SKM-1 treated with dmso at 0.1 percent for 144 hours (cell line): ENCODE data around the gene SLC6A5.
"Not testable (repeated sequence)": the region's sequence is repeated elsewhere in the genome, so short reads cannot be mapped to it uniquely, and the experiment has no call there.

ENCODE experiments used
- DNase-seq: peaks from one replicate; lab custom pipeline; 2025; ENCODE audit not compliant: unreplicated experiment; lab: John Stamatoyannopoulos, UW

The SLC6A5 gene

DNA sequence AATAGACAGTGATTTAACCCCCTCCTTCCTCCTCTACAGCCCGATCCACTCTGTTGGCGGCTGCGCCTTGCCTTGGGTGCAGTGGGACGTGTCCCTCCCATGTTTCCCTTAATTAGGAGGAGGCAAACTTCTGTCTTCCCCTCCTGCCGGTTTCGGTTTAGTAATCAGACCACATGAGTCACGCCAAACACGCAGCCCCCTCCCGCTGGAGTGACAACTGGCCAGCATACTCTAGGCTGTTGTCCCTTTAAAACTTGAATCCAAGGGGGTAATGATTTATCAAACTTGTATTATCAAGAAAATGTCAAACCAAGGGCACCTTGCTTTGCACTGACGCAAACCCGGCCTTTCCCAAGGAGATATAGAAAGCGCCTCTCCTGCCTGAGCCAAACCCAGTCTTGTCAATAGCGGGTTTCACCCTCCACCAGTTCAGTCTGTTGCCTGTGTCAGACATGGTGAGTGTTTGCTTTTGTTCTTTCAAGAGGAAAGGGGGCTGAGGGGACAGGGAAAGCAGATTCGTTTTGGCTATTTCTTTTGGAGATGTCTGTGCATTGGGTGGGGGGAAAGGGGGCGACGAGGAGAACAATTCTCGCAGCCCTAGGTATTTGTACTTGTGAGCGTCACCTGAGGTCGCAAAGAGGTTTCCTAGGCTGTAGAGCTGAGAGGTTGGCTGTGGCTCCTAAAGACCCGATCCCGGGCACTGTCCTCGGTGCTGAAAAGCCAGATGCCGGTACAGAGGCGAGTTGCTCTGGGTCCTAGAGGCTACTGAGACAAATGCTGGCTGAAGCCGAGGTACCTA lies at the start of gene SLC6A5:
Gene SLC6A5 (plus strand): TSS at position 388 of the 799 bp plus-strand sequence. CDS start 65 bp downstream, at position 453.
- no peak for DNase-seq

DNA sequence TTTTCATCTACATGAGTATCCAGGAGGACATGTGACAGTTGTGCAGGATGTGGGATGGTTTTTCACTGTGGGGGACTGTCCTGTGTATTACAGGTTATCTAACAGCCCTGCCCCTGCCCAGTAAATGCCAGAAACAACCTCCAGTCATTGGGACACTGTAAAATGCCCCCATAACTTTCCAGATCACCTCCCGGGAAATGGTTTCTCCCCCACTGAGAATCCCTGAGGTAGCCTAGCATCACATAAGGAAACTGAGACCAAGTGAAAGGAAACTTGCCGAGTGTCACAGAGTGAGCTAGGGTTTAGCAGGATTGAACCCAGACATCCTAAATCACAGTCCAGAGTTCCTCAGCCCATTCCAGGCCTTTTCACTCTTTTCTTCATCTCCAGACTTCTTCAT lies 48.3 kb upstream of the SLC6A5 start:
- DNase-seq: no peak

DNA sequence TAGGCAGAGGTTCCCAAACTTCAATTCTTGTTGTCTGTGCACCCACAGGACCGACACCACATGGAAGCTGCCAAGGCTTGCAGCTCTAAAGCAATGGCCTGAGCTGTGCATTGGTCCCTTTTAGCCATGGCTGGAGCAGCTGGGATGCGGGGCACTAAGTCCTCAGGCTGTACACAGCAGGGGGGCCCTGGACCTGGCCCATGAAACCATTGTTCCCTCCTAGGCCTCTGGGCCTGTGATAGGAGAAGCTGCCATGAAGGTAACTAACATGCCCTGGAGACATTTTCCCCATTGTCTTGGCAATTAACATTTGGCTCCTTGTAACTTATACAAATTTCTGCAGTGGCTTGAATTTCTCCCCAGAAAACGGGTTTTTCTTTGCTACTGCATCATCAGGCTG lies 43.6 kb upstream of the SLC6A5 start:
- no peak for DNase-seq

DNA sequence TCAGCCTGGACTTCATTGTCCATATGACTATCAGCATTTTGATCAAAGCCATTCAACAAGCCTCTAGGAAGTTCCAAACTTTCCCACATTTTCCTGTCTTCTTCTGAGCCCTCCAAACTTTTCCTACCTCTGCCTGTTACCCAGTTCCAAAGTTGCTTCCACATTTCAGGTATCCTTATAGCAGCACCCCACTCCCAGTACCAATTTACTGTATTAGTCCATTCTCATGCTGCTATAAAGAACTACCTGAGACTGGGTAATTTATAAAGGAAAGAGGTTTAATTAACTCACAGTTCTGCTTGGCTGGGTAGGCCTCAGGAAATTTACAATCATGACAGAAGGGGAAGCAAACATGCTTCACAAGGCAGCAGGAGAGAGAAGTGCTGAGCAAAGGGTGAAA lies 43.0 kb upstream of the SLC6A5 start:
- DNase-seq: not testable (repeated sequence)

DNA sequence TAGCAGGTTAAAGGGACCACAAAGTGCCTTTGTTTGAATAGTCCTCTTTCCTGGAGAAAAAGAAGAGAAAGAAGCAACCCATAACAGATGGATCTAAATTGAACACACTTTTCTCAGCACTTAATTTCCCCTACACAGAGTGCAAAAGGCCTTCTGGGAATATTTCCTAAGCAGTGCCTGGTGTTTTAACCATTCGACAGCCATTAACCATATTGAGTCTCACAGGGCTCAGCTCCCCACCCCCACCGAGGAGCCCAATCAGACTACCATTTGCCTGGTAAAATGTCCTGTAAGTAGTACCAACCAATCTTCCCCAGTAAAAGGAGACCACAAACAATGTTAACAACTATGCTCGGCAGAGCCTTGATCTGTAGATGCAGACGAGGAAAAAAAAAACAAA lies 40.7 kb upstream of the SLC6A5 start:
- no peak for DNase-seq

GRCh38 chr11:20559523-20560300 lies 39.7 kb upstream of the SLC6A5 start:
- no peak for DNase-seq

GRCh38 chr11:20561915-20562314 lies 37.5 kb upstream of the SLC6A5 start:
- DNase-seq: no peak

GRCh38 chr11:20563866-20564265 lies 35.5 kb upstream of the SLC6A5 start:
- DNase-seq: no peak

- DNase-seq: no peak
Measured at GRCh38 chr11:20564846-20565635, 34.4 kb upstream of the SLC6A5 start.

- not testable (repeated sequence) for DNase-seq
Measured at GRCh38 chr11:20566115-20566514, 33.3 kb upstream of the SLC6A5 start.

DNA sequence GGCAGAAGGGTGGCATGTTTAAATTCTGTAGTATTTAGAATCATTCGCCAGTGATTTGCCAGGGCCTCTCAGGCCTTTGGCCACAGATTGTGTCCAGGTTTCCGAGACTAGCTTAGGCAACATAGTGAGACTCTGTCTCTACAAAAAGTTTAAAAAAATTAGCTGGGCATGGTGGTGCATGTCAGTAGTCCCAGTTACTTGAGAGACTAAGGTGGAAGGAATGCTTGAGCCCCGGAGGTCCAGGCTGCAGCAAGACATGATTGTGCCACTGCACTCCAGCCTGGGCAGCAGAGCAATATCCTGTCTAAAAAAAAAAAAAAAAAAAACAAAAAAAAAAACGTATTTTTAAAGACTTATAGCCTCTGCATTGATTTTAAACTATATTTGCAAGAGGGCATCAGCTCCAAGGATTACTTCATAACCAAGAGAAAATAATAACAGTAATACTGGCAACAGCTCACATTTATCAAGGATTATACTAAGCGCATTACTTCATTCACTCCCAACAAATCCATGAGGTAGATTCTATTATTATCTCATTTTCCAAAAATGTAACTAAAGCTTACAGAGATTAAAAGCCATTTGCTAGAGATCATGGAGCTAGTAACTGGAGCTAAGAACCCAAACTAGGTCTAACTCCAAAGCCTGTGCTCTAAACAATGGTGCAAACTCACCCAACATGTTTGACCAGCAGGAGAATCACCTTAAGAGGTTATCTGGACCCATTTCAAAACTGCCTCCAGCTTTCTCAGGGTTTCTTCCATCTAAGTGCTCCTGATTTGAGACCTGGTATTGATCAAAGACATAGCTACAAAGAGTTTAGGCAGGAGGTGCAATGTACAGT lies 32.6 kb upstream of the SLC6A5 start:
- no peak for DNase-seq

DNA sequence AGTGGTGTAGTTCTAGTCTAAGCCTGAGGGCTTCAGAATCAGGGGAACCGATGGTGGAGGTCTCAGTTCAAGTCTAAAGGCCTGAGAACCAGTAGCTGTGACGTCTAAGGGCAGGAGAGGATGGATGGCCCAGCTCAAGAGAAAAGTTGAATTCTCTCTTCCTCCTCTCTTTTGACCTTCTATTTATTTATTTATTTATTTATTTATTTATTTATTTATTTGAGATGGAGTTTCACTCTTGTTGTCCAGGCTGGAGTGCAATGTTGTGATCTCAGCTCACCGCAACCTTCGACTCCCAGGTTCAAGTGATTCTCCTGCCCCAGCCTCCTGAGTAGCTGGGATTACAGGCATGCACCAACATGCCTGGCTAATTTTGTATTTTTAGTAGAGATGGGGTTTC lies 19.7 kb upstream of the SLC6A5 start:
- not testable (repeated sequence) for DNase-seq

GRCh38 chr11:20583201-20583600 lies 16.2 kb upstream of the SLC6A5 start:
- no peak for DNase-seq

GRCh38 chr11:20584093-20584774 lies 15.2 kb upstream of the SLC6A5 start:
- no peak for DNase-seq

DNA sequence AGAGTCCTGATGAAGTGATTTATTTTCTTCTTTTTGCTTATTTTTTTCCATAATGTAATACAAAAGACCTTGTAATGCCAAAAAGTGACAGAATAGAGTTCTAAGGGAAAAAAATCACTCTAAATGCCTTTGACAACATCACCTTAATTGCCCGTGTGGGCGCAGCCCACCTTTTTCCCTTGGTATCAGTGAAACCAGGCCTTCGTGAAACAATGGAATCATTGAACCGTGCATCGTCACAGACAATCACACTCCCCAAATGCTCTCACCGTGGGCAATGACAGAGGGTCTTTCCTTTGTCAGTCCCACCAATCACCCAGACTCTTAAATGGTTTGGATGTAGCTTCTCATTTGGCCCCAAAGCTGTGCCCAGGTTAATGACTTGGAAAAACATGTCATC lies 9.6 kb upstream of the SLC6A5 start:
- no peak for DNase-seq

DNA sequence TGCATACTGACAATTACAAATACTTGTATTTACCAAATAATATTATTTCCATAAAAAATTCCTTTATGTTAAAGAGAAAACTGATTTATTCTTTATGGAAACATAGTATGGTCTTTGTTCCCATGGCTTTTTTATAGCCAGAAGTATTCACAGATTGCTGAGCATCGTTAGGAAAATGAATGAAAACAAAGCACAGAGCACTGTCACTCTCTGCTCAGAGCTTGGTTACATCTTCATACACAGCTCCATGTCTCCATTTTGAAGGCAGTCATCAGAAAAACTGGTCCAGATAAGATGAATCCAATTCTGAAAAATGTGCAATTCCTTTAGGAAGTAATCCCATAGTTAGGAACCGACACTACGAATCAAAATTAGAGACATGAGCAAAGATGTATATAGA lies 9.0 kb upstream of the SLC6A5 start:
- DNase-seq: no peak

- no peak for DNase-seq
Measured at GRCh38 chr11:20592741-20593140, 6.7 kb upstream of the SLC6A5 start.

DNA sequence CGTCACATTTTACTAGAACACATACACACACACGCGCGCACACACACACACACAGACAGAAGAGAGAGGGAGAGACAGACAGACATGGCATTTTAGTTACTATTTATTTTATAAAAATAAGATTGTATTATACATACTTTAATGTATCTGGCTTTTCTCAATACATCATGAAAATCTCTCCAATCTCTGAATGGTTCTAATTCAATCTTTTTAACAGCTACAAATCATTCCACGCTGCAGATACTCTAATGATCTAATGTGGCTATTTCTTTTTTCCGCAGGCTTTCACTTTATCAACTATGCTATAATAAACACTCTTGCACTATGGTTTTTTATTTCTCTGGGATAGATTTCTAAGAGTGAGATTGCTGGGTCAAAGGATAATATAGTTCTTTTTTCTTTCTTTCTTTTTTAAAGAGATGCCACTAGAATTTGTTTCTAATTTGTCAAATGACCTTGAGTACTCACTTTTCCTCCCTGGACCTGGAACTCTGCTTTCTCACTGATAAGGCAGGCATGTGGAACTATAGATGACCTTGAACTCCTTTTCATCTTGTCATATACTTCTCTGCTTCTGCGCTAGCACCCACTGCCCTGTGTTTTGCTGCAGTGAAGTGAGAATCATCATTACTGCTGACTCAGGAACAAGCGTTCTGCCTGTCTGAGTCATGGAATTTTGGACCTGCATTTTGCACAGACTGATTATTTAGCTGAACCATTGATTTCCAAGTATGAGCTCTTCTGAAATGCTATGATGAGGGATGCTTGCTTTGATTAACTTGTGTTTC lies 4.9 kb upstream of the SLC6A5 start:
- no peak for DNase-seq

DNA sequence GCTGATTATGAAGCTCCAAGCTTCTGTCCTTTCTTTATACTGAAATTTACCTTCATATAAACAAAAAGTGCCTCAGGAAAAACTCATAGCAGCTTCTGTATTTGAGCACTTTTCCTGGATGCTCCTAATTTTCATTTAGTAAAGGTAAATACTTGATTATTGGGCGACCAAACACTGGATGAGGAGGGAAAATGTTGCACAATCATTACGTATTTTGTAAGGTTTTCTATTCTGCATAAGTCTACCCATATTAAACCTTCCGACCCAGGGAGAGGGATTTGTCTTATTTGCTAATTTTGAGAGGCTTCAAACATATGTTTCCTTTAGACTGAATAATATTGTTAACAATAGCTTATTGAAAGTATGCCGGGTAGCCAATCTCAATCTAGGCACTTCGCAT lies 4.3 kb upstream of the SLC6A5 start:
- no peak for DNase-seq
